HG02610 (cell line): Measurements from ENCODE around the gene TSPYL1.
A peak's percentile ranks its signal among the peaks of the same experiment; 100 is the strongest.
"Not testable (repeated sequence)": the region's sequence is repeated elsewhere in the genome, so short reads cannot be mapped to it uniquely, and the experiment has no call there.

ENCODE experiments used
- ATAC-seq: cut with Tn5 transposase; IDR thresholded peaks from one replicate; pipeline ENCODE4 v1.9.1; 2021; ENCODE audit warnings: mild to moderate bottlenecking, moderate library complexity; ENCODE audit not compliant: unreplicated experiment

The TSPYL1 gene

GRCh38 chr6:116298973-116299372, 19.2 kb upstream of the TSPYL1 start:
- ATAC-seq = no peak

- no peak for ATAC-seq
Observed at GRCh38 chr6:116298273-116298672, 18.5 kb upstream of the TSPYL1 start.

GRCh38 chr6:116292553-116292952, 12.8 kb upstream of the TSPYL1 start:
- ATAC-seq = no peak

DNA sequence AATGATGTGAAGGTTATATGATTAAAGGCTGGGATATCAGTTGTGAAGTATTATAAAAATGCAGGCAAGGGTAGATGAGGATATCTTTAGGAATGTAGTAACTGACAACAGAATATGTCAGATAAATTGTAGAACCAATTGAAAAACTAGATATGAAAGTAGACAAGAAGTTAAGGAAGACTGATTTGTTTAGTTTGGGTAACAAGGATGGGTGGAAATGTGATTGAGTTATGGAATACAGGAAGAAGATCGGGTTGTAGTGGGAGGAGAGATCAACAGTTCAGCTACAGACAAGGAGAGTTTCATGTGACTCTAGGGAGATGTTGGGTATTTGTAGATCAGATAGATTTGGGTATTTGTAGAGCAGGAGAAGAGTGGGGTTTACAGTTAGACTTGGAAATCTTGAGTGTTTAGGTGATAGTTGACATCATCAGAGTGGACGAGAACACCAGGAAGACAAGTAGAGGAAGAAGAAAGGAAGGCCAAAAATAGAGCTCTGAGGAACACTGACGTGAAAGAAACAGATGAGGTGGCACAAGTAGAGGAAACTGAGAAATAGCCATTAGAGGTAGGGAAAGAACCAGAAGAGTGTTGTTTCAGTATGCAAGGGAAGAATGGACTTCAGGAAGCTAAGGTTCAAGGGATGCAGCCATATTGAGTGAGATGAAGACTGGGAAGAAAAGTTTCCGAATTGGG, 12.1 kb upstream of the TSPYL1 start:
- ATAC-seq = no peak

GRCh38 chr6:116290799-116291198, 11.1 kb upstream of the TSPYL1 start:
- ATAC-seq = no peak

DNA sequence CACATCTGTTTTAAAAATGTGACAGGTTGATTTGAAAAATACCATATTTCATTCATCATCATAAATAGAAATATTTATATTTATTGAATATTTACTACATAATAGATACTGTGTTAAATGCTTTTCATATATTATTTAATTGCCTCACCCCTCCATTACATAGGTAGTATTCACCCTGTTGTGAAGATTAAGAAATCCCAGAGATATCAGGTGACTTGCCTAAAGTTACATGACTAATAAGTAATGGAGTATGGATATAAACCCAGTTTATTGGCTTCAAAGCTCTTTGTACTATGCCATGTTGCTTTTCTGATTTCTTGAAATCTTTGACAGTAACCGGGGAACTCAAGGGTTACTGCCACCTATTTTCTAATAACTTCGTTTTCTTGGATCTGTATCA, 10.1 kb upstream of the TSPYL1 start:
- no peak for ATAC-seq

DNA sequence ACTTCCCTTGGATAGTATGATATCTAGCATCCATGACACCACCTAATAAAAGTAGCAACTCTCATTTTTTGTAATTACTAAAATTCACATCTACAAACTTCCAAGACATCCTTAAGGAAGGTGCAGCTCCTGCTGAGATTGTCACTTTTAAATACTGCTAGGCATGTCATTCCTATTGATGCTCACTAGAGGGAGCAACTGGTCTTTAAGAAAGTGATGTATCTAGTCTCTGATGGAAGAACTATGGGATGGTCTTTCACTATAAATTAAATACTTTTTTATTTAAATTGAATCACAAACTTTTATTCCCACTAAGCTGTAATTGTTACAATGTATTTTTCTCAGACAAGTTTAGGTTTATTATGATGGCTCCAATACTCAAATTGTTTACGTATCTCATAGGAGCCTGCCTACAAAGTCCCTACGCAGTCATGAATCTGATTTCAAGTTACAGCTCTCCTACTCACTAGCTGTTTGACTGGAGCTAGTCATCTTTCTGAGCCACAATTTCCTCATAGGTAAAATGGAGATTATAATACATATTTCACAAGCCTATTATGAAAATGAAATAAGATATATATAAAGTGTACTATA, 8.1 kb upstream of the TSPYL1 start:
- ATAC-seq = no peak

GRCh38 chr6:116286773-116287358, 7.1 kb upstream of the TSPYL1 start:
- ATAC-seq = no peak

DNA sequence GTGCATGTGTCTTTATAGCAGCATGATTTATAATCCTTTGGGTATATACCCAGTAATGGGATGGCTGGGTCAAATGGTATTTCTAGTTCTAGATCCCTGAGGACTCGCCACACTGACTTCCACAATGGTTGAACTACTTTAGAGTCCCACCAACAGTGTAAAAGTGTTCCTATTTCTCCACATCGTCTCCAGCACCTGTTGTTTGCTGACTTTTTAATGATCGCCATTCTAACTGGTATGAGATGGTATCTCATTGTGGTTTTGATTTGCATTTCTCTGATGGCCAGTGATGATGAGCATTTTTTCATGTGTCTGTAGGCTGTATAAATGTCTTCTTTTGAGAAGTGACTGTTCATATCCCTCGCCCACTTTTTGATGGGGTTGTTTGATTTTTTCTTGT, 5.3 kb upstream of the TSPYL1 start:
- not testable (repeated sequence) for ATAC-seq

- no peak for ATAC-seq
Observed at GRCh38 chr6:116283191-116283590, 3.5 kb upstream of the TSPYL1 start.

GRCh38 chr6:116282698-116283097, 3.0 kb upstream of the TSPYL1 start:
- ATAC-seq = no peak

DNA sequence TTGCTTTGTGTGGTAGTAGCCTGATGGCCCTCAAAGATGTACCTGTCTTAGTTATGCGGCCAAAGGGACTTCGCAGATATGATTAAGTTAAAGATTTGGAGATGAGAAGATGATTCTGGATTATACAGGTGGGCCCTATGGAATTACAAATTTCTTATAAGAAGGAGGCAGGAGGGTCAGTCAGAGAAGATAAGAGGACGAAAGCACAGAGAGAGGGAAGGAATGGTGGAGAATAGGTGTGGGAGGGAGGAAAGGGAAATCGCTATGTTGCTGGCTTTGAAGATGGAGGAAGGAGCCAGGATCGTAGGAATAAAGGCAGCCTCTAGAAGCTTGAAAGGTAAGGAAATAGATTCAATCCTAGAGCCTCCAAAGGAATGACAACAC, 1.2 kb upstream of the TSPYL1 start:
- ATAC-seq = no peak

DNA sequence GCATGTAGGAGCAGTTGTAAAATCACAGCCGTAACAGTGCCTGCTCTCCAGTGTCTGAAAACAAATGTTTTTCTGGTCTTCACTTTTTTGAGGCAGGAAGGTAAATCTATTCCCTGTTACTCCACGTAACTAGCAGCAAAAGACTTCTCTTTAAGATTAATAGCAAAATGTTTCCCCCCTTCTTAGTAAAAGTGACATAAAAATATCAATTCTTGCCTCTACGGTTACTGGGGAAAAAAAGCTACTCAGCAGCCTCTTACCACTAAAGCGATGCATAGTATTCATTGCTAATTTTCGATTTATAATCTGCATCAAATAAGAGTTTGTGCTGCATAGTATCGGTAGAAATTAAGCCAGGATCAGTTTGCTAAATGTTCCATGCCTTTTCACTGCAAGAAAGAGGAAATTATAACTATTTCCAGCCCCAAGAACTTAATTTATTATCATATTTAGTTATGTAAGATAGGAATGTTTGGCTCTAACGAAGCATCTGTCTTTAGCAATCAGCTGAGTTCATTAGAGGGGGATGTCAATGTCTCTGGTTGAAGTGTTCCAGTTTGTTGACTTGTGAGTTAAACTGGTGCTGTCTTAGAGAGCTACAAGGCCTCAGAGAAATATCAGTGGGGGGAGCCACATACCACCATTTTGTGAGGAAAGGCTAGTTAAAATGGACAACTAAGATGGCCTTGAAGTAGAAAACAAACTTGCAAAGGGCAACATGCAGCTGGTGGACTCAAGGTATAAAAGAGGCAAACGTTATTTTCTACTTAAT, 617 bp upstream of the TSPYL1 start:
- ATAC-seq = no peak

- no peak for ATAC-seq
Observed at GRCh38 chr6:116278854-116279231, 887 bp downstream of the TSPYL1 start.

DNA sequence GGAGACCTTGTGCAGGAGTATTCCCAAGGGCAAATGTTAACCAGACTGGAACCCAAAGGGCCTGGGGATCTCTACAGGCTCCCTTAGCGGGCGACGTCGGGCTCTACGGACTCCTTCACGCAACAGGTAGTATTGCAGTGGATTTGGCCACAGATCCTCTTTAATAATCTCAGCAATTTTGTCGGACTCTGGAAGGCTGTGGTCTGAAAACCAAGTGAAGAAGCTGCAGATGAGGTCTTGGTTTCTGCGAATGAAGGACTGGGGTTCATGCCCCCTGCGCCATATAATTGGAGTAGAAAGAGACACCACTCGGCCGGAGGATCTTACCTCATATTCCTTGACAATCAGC, 1.3 kb downstream of the TSPYL1 start:
- ATAC-seq = no peak

GRCh38 chr6:116277124-116277523, 2.6 kb downstream of the TSPYL1 start:
- ATAC-seq = no peak

DNA sequence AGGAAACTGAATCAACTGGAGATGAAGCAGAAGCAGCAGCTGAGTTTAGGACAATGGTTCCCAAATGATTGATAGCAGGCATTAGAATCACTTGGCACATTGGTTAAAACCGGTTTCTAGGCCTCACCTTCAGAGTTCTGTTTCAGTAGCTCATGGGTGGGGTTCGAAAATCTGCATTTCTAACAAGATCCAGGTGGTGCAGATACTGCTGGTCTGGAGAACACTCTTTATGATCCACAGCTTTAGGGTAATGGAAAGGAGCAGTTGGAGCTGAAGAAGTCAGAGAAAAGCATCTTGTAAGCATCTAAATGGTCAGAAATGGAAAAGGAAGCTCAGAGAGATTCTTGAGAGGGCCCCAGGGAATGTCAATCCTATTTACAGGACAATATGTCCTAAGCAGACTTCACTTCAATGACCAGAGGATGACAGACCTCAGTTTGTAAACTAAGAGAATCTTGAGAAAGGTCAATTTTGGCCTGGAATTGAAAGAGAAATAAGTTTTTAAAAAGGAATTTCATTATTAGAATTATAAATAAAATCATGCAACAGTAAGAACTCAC, 8.5 kb downstream of the TSPYL1 start:
- no peak for ATAC-seq

DNA sequence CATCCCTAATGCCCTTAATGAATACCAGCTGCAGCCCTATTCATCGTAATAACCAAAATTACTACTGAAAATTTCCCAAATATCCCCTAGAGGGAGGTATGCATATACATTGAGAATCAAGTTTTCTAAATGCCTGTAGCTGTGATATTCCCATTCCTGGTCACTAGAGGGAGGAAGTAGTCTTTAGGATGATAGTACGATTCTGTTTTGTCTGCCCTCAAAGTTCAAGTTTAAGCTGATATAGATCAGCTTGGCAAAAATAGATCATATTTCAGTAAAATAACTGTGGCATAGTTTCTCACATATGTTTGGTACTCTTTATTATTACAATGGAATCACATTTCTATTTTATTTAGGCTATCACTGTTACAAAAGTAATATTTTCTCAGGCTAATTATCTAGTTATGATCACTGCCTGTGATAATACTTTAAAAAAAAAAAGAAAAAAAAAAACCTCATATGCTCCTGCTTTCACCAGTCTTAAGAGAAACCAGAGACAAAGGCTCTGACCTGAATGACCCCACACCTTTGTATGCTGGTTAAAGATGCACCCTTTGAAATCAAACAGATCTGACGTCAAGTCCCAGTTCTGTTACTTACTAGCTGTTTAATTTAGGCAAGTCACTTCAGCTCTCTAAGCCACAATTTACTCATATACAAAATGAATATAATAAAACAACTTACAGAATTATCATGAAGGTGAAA, 11.0 kb downstream of the TSPYL1 start:
- peak; percentile 84 for ATAC-seq

- ATAC-seq = peak; percentile 38
Observed at GRCh38 chr6:116267836-116268588, 11.7 kb downstream of the TSPYL1 start.

DNA sequence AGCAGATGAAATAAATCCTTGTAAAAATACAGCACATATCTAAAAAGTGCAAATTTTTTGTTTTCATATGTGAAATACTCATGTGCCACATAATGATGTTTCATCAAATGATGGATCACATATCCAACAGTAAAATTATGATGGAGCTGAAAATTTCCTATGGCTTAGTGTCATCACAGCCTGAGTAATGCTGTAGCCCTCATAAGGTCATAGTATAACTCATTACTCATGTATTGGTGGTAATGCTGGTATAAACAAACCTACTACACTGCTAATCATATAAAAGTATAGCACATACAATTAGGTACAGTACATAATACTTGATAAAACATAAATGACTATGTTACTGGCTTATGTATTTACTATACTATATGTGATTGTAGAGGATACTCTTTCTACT, 12.9 kb downstream of the TSPYL1 start:
- no peak for ATAC-seq
